ENCODE data around the gene ADAMTS3.
"Not testable (repeated sequence)": the region's sequence is repeated elsewhere in the genome, so short reads cannot be mapped to it uniquely, and the experiment has no call there.

Gene ADAMTS3

DNA sequence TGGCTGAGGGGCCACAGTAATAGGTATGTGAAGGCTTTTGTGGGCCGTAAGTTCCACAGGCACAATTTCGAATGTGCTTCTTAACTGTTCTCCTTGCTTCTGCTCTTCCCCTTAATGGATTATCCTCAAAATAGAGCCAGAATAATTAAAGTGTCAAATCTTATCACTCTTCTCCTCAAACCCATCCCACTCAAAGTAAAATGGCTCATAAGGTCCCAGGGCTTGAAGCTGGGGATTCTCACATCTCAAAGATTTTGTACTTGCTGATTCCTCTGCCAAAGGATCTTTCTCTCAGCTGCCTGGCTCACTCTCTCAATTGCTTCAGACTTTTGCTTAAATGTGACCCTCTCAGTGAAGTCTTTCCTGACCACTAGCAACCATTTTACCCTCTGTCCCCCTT lies 16.6 kb downstream of the ADAMTS3 start:
- no peak for DNase-seq

DNA sequence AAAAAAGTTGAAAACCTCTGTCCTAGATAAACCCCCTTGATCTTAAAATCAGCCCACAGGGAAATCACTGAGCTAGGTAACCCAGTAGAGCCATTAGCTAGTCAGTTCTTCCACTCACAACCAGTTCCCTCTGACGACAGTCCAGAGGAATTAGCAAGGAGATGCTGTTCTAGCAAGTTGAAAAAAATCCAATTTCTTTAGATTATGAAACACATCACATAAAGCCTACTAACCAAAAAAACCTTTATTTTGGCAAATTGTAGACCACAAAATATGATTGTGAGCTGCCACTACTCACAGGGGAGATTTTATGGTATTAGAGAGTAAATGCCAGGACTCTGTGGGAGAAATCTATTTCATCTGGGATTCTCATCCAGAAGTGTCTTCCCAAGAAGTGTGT lies 22.6 kb downstream of the ADAMTS3 start:
- no peak for DNase-seq

DNA sequence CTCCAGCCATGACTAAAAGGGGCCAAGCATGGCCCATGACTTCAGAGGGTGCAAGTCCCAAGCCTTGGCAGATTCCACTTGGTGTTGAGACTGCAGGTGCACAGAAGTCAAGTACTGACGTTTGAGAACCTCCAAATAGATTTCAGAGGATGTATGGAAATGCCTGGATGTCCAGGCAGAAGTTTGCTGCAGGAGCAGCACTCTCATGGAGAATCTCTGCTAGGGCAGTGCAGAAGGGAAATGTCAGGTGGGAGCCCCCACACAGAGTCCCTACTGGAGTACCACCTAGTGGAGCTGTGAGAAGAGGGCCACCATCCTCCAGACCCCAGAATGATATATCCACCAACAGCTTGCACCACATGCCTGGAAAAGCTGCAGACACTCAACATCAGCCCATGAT lies 28.3 kb downstream of the ADAMTS3 start:
- DNase-seq, result not testable (repeated sequence)

DNA sequence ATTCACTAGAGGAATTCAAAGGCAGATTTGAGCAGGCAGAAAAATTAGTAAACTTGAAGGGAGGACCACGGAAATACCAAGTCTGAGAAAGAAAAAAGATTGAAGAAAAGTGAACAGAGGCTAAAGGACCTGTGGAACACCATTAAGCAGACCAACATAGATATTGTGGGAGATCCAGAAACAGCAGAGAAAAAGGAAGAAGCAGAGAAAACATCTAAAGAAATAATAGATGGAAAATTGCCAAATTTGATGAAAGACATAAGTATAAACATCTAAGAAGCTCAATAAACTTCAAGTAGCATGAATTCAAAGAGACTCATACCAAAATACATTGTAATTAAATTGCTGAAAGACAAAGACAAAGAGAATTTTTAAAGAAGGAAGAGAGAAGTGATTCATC lies 31.0 kb downstream of the ADAMTS3 start:
- no peak for DNase-seq

DNA sequence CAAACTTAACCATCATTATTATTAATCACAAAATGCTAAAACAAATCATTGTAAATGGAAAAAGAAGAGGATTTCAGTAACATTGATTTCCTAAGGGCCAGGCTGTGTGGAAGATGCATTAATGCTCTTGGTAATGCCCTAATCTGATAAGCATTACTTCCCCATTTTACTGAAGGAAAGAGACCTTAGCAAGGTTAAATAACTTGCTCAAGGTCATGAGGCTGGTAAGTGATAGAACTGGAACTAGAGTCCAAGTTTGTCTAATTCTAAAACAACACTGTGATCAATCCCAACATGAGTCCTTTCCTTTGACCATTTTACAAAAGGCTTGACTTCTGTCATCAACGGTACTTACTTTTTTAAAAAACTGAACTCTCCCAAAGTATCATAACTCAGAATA lies 32.6 kb downstream of the ADAMTS3 start:
- no peak for DNase-seq

DNA sequence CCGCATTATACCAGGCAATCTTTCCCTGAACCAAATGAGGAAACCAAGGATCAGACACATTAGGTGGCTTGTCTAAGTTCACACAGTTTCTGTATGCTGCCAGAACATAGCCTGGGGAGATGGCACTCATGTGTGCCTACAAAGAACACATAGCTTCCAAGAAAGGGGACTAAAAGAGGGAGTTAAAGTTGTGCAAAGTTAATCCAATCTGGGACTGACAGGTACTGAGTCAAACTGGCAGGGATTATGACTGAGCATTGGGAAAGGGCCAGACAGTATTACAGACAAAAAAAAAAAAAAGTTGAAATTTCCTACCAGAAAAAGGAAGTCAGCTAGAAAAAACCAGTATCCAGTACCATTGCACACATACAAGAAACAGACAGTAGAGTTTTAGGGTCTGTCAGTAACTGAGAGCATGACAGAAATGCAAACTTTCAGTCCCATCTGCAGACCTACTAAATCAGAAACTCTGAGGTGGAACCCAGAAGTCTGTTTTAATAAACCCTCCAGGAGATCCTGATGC lies 37.2 kb downstream of the ADAMTS3 start:
- DNase-seq, result no peak

DNA sequence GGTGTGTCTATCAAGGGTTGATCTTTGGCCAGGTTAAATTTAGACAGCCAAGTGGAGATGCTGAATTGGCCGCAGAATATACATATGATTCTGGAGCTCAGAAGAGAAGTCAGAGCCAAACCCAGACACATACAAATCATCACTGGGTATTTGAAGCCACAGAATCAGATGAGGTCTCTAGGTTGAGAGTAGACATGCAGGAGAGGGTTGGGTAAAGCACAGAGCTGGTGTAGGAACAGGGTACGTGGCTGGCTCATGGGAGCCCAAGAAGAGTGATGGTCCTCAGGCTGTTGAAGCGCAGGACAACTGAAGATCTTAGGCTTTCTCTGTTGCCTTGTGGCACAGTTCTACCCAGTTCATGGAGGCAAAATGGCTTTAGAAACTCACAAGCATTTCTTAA lies 37.7 kb downstream of the ADAMTS3 start:
- DNase-seq, result no peak

DNA sequence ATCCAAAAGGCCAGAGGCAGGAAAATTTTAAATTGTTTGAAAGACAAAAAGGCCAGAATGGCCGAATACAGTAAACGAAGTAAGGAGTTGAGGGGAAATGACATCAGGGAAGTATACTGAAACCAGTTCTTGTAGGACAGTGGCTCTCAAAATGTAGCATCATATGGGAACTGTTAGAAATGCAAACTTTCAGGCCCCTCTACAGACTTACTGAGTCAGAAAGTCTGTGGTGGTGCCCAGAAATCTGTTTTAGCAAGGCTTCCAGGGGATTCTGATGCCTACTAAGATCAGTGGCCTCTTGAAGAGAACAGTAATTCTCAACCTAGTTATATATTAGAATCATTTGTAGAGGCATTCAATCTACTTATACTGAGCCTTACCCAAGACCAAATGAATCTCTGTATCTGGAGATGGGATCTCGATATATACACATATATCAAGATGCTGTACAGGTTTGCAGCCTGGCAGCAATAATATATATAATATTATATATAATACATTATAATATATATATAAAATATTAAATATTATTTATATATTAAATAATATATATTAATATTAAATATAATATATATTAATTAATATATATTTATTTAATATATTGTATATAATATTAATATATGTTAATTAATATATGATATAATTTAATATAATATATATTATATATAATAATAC lies 39.7 kb downstream of the ADAMTS3 start:
- no peak for DNase-seq

DNA sequence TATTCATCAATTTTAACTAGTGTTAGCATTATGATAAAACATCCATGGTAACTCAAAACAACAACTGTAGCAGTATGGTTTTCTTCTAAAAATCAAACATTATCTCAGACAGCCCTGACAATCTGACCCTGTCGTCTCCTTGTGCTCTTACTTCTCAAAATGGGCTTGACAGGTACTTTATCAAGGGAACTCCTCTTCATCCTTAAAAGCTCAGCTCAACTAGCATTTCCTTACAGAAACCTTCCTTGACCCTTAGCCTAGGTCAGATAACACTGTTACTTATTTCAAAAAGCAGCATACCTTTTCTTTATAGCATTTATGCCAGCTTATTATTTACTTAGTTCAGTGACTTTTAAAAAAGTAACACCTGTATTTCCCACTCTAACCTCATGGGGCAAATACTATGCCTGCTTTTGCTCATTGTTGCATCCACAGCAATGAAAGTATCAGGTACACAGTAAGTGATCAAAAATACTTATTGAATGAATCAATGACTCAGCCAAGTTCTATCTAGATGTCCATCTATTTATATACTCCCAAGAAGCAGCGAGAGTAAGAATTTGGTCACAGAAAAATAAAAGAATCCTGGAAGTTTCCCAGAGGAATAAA lies 41.9 kb downstream of the ADAMTS3 start:
- no peak for DNase-seq

DNA sequence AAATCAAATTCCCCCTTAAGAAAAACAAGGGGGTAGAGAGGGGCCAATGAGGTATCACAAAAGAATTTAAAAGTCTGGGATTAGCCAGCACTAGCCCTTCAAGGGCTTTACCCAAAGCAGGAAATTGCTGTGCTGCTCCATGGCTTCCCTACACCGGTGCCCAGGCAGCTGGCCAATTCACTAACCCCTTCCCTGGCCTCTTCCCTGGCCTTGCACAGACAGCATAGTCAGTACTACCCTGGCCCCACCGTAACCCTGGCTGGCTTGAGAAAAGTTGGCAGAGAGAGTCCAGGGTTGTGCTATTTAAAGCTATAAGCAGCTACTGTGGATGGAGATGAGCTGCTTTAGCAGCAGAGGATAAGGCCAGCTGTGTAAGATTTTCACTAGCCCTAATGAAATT lies 43.1 kb downstream of the ADAMTS3 start:
- peak in 1 of 2 experiments; percentile 10 for DNase-seq

DNA sequence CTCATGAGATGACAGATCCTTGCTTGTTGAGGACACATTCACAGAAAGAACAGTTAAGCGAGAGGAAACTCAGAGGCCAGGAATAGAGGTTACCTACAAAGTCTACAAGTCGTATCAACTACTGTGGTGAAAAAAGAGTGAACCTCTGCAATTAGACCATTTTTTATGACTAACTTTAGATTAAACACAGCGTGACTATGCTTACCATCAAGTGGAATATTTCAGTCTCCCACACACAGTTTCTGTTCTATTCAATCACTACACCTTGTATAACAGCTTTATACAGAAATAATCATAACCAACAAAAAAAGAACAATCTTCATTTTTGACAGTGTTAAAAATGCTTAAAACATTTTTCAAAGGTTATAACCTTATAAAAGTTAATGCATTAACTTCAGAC lies 46.6 kb downstream of the ADAMTS3 start:
- DNase-seq, result no peak

DNA sequence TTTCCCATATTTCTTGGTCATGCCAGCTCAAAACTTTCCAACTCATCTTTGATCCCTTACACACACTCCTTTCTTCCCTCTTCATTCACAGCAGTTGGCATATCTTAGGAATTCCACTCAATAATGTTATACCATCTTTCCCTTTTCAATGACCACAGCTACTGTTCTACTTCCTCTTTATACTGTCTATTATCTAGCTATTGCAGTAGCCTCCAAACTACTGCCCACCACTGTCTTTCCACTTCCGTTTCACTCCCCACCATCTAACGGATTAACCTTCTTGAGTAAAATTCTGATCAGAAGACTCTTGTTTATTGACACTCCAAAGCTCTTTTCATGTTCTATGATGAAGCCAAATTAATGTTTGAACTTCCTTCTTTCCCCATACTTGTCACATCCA lies 55.8 kb downstream of the ADAMTS3 start:
- no peak for DNase-seq

DNA sequence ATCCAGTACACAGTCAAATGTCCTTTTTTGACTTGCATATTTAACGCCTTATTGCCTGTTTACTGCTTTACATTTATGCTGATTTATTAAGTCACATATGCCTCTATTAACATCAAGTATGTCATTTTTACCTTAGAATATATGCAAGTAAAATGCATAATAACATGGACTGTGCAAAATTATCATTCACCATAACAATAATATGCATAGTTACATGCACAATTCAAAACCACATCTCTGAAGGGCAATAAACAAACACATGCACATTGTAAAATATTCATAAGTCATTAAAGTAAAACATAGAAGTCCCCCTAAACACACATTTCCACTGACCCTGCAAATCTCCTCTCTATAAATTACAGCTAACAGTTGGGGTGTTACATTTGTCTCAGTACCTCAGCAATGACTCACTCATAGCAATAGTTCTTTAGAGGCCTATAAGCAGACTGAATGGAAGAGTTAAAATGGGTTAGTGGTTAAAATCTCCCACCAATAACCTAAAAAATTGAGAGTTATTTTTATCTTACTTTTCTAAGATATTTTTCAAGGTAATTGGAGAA lies 61.1 kb downstream of the ADAMTS3 start:
- no peak for DNase-seq

DNA sequence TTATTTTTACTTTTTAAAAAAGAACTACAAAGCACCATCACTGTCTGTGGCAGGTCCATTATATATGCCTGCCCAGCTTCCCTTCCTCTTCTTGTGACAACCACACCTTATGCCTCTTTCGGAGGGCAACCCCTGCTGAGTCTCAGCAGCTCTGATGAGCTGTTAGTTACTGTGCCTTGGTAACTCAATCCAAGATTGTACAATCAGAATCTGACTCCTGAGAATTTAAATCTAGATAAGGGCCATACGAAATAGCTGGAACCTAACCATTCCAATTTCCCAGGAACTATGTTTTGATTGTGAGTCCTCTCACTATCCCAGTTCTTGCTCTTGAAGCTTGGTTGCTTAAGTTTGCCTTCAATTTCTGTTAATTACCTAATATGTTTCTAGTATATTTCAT lies 61.9 kb downstream of the ADAMTS3 start:
- DNase-seq, result no peak

DNA sequence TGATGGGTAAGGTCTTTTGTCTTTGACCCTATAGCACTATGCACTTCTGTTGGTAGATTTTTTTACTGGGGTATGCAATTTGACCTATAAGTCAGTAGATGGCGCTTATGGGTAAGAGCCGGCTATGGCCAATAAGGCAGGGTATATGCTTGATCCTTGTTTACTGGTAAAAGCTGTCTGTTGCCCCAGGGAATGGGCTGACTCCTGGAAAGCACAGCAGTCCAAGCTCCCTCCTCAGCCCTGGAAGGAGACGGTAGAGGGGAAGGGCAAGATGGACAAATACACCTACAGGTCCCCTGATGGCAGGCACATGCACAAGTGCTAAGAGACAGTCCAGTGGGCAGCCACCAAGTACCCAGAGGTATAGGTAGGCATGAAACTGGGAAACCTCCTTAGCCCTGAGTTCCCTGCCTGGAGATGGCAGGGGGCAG lies 63.7 kb downstream of the ADAMTS3 start:
- peak in 1 of 2 experiments; percentile 41 for DNase-seq

DNA sequence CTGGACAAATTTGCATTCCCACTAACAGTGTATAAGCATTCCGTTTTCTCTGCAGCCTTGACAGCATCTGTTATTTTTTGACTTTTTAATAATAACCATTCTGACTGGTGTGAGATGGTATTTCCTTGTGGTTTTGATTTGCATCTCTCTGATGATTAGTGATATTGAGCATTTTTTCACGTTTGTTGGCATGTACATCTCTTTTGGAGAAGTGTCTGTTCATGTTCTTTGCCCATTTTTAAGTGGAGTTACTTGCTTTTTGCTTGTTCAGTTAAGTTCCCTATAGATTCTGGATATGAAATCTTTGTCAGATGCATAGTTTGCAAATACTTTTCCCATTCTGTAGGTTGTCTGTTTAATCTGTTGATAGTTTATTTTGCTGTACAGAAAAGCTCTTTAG lies 68.8 kb downstream of the ADAMTS3 start:
- no peak for DNase-seq

DNA sequence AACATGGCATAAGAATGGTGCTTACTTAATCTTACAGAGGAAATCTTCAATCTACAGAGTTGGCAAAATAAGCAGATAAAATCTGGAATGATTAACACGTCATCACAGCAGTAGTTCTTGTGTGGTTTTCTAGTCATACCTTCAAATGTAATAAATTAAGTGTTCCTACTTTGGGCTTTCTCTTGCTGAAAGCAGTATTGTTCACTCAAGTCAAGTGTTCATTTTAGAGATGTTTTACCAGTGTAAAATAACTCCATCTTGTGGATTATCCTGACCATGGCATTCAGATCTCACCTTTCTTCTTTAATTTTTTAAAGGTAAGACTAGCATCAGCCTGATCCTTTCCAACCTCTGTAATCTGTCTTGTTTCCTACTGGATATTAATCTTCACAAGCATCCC lies 72.9 kb downstream of the ADAMTS3 start:
- no peak for DNase-seq

DNA sequence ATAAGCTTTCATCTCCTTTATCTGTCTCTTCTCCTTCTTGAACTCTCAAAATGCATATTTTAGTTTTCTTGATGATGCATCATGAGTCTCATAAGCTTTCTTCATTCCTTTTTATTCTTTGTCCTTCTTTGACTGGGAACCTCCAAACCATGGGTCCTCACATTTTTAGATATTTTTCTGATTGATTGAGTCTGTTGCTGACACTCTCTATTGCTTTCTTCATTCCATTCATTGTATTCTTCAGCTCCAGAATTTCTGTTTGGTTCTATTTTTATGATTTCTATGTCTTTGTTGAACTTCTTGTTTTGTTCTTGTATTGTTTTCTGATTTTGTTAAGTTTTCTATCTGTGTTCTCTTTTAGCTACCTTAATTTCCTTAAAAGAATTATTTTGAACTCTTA lies 74.9 kb downstream of the ADAMTS3 start:
- no peak for DNase-seq

DNA sequence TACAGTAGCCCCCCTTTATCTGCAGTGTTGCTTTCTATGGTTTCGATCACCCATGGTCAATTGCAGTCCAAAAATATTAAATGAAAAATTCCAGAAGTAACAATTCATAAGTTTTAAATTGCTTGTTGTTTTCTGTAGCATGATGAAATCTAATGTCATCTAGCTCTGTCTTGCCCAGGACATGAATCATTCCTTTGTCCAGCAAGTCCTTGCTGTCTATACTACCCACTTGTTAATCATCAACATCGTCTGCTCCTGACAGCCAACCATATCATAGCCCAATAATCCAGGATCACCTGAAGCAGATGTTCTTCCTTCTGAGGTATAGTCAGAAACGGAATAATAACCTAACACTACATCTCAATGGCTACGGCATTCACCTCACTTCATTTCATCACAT lies 79.8 kb downstream of the ADAMTS3 start:
- DNase-seq, result no peak

DNA sequence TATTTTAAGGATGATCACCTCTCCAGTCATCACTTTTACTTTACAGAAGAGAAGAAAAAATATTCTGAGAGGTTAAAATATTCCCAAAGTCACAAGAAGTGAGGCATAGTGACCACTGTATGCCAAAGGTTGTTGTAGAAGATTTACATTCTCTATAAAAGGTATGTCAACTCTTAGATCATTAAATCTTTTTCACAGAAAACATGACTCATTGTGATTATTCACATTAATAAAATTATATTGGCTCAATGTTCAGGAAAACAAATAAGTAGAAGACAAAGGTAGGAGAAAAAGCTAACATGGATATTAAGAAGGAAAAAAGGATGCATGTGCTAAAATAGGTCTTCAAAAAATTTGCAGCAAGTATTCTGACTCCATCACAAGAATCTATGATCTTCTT lies 82.0 kb downstream of the ADAMTS3 start:
- no peak for DNase-seq

DNA sequence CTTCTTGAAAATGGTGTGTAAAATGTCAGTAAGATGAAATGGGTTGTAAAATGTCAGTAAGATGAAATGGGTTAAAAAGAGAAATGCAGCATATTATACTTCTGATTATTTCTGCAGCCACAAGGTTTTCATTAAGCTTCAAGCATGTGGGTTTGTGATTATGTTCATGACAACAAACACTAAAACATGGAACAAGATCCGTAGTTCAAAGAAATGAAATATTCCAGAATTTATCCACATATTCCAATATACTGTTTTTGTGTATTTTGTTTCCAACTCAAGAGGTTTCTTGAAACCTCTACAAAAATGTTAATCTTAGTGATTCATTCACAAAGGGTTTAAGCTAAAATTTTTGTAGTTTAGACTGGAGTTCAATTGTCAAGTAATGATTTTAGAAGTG lies 84.0 kb downstream of the ADAMTS3 start:
- DNase-seq, result no peak

DNA sequence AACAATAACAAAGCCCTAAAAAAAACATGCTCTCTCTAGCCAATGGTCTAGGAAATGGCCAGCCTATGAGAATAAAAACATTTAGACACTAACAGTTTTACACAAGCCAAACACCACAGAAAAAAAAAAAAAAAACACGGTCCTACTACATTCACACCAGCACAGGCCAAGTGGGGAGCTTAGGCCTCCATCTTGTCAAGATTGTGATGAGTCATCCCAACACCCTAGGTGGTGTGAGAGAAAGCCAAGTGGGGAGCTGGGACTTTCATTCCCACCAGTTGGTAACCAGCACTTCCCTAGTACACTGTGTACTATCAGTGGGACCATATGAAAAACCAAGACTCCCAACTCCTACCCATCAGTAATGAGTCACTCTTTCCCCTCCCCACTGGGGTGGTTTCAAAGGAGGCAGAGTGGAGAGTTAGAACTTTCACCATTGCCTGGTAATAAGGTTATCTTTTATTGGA lies 95.6 kb downstream of the ADAMTS3 start:
- no peak for DNase-seq

DNA sequence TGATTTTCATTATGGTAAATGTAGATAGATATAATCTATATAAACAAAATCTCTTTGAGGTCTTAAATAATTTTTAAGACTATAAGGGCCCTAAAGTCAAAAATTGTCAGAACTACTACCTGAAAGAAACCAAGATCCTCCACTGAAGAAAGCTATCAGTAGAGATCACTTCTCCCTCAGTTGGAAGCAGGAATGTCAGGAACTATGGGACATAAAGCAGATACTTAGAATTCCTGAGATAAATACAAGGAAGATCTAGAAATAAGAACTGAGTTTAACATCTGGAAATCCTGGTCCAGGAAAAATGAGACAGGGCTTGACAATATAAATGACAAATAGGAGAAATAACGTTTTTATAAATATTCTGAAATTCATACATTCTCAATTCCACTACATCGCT lies 97.2 kb downstream of the ADAMTS3 start:
- no peak for DNase-seq

DNA sequence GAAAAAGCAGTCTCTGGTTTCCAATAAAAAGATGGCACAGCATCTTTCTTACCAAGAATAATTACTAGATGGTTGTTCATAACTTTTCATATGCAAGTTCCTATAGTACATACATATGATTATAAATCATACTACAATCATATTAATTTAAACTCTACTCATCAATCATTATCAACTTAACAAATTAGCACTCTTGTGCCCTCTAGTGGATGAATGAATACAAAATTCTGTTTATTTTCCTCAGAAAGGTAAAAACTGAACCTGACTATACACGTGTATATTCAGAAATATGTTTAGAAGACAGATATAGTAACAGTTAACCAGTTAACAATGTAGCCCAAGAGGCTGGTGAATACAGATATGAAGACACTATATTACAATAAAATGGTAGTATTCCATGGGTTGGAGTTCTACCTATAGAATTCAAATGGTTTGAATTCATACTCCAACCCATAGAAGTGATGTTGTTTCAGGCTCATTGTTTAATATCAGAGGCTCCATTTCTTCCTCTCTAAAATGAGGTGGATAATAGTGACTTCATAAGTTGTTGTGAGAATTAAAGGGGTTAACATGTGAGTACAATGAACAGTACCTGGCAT lies 100.0 kb downstream of the ADAMTS3 start:
- DNase-seq, result peak; percentile 30 to 71
